ENCODE results near the gene DDX42.

DNA sequence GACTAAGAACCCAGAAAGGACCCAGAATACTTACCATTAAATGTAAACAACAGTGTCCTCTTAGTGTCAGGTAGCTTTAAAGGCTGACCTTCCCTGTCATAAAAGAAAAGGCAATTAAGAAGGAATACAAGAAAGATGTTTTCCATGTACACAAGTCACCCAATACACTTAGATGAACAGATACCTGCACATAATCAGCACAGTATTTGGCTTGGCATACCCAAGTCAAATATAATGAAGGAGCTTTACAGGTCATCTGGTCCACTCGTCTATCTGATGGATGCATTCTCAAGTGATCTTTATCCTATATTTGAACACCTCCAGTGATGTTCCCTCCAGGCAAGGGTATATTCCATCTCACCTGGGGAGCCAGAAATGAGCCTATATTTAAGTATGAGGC is 21.3 kb upstream of the DDX42 start:
- no peak for TF ChIP-seq POLR2AphosphoS5 (IDR thresholded peaks at IDR 0.05)
- TF ChIP-seq, protein P1, sequence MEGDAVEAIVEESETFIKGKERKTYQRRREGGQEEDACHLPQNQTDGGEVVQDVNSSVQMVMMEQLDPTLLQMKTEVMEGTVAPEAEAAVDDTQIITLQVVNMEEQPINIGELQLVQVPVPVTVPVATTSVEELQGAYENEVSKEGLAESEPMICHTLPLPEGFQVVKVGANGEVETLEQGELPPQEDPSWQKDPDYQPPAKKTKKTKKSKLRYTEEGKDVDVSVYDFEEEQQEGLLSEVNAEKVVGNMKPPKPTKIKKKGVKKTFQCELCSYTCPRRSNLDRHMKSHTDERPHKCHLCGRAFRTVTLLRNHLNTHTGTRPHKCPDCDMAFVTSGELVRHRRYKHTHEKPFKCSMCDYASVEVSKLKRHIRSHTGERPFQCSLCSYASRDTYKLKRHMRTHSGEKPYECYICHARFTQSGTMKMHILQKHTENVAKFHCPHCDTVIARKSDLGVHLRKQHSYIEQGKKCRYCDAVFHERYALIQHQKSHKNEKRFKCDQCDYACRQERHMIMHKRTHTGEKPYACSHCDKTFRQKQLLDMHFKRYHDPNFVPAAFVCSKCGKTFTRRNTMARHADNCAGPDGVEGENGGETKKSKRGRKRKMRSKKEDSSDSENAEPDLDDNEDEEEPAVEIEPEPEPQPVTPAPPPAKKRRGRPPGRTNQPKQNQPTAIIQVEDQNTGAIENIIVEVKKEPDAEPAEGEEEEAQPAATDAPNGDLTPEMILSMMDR (IDR thresholded peaks at IDR 0.05): no peak

All from upper lobe of left lung (tissue), 4 donors.